ENCODE data around the gene CAPZB. TPM values are rescaled to one million over a fixed set of nuclear protein-coding genes. Genes with fewer than 3 reads are reported as not detected.

Gene CAPZB
- total and polyA plus RNA-seq, 7 donors = 179 to 284 (median 224) TPM

- intact Hi-C loops (cut with DNase I) = no loop called here
- H3K9me3 ChIP-seq = no peaks in the 10 kb centered on the region
- H3K27ac ChIP-seq = no peak overlapping the region
- DNase-seq (no peak), ATAC-seq (no peak)
- no peaks in the 10 kb centered on the region for H3K27me3 ChIP-seq (ENCODE audit: insufficient read depth in 3 of 3, low read length in 2 of 3)
- peaks cover 5 to 49% of the 10 kb centered on the region in 2 donors for H3K36me3 ChIP-seq (ENCODE audit: insufficient read depth in 1 of 2, low read depth in 1 of 2)
- H3K4me3 ChIP-seq = no peak overlapping the region
- WGBS, 3 donors = 85 to 87% (median 86%) methylated on average over 6 of the region's 6 CpGs
- peaks cover 20% of the 10 kb centered on the region for H3K4me1 ChIP-seq
- TF ChIP-seq CTCF (IDR thresholded peaks at IDR 0.05) = no peak
Measured at GRCh38 chr1:19309123-19309813, 176.1 kb downstream of the CAPZB start.

- H3K27ac ChIP-seq = no peak overlapping the region
- peaks cover 5 to 51% of the 10 kb centered on the region in 2 donors for H3K36me3 ChIP-seq (ENCODE audit: insufficient read depth in 1 of 2, low read depth in 1 of 2)
- H3K27me3 ChIP-seq (ENCODE audit: insufficient read depth in 3 of 3, low read length in 2 of 3) = no peaks in the 10 kb centered on the region
- H3K9me3 ChIP-seq = no peaks in the 10 kb centered on the region
- DNase-seq (no peak), ATAC-seq (no peak)
- 94 to 96% (median 96%) methylated on average over 3 of the region's 3 CpGs for WGBS, 3 donors
- H3K4me1 ChIP-seq = peaks cover 15% of the 10 kb centered on the region
- H3K4me3 ChIP-seq = no peak overlapping the region
- intact Hi-C loops (cut with DNase I) = no loop called here
- no peak for TF ChIP-seq CTCF (IDR thresholded peaks at IDR 0.05)
Measured at GRCh38 chr1:19308509-19308907, 176.8 kb downstream of the CAPZB start.

DNA sequence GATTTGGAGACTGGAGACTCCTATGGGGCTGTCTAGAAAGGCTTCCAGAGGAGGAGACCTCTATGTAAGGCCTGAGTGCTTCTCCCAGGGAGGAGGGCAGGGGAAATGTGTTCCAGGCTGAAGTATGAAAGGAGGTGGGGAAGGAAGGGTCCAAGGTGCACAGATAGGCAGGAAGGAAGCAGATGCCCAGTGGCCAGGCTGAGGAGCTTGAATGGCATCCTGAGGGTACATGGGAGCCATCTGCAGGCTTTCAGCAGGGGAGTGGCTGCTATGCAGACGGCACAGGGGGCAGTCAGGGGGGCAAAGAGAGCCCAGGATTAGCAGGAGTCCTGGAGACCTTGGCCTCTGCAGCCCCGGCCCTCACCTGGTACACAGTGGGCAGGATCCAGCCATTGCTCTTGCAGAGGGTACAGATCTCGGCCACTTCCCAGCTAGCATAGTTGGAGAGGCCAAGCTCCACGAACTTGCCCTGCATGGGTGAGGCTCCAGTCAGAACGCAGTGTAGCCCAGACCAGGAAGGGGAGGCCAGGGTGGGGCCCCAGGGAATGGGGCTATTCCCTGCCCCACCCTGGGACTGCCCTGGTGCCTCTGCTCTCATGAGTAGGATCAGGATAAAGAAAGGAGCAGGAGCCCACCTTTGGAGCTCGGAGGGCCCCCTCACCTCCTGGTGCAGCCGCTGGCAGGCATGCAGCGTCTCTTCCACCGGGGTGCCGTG is 177.4 kb downstream of the CAPZB start:
- H3K9me3 ChIP-seq = no peaks in the 10 kb centered on the region
- no peak for TF ChIP-seq CTCF (IDR thresholded peaks at IDR 0.05)
- H3K36me3 ChIP-seq (ENCODE audit: insufficient read depth in 1 of 2, low read depth in 1 of 2) = peaks cover 8 to 57% of the 10 kb centered on the region in 2 donors
- DNase-seq (no peak), ATAC-seq (no peak)
- WGBS, 3 donors = 89 to 93% (median 89%) methylated on average over 10 of the region's 10 CpGs
- H3K27me3 ChIP-seq (ENCODE audit: insufficient read depth in 3 of 3, low read length in 2 of 3) = no peaks in the 10 kb centered on the region
- no peak overlapping the region for H3K4me3 ChIP-seq
- H3K4me1 ChIP-seq = peaks cover 9% of the 10 kb centered on the region
- intact Hi-C loops (cut with DNase I) = no loop called here
- H3K27ac ChIP-seq = no peak overlapping the region

GRCh38 chr1:19306941-19307340 is 178.4 kb downstream of the CAPZB start:
- no peak overlapping the region for H3K27ac ChIP-seq
- peaks cover 8 to 64% of the 10 kb centered on the region in 2 donors for H3K36me3 ChIP-seq (ENCODE audit: insufficient read depth in 1 of 2, low read depth in 1 of 2)
- no peaks in the 10 kb centered on the region for H3K9me3 ChIP-seq
- ATAC-seq = no peak
- peaks cover 9% of the 10 kb centered on the region for H3K4me1 ChIP-seq
- no peak for TF ChIP-seq CTCF (IDR thresholded peaks at IDR 0.05)
- 92 to 96% (median 95%) methylated on average over 6 of the region's 6 CpGs for WGBS, 3 donors
- no peaks in the 10 kb centered on the region for H3K27me3 ChIP-seq (ENCODE audit: insufficient read depth in 3 of 3, low read length in 2 of 3)
- no peak for DNase-seq
- intact Hi-C loops (cut with DNase I) = no loop called here
- no peak overlapping the region for H3K4me3 ChIP-seq
